Psoas muscle (tissue), 8 donors: ENCODE data around the gene PGA5. TPM values are rescaled to one million over a fixed set of nuclear protein-coding genes. Genes with fewer than 3 reads are reported as not detected.
A peak's percentile ranks its signal among the peaks of the same experiment; 100 is the strongest.
"Not testable (repeated sequence)": the region's sequence is repeated elsewhere in the genome, so short reads cannot be mapped to it uniquely, and the experiment has no call there.

Experiments
- ATAC-seq, 4 donors: fragments of 200-7000 bp; cut with Tn5 transposase; one replicate each; pipeline ENCODE4 v1.9.1; 2020; ENCODE audit warnings: moderate library complexity in 3 of 4, mild to moderate bottlenecking in 2 of 4
- DNase-seq, 2 donors: peaks; one replicate each; pipeline ENCODE4 v3.0.0-alpha.2; 2020
- H3K27ac ChIP-seq: fragments of 200-600 bp; one replicate; pipeline ENCODE4 v1.8.0; 2022
- H3K27me3 ChIP-seq, 3 donors: fragments of 200-600 bp in 1 of 3; one replicate each; pipeline versions ENCODE4 v1.6.1 to v1.8.0; 2013 to 2022; ENCODE audit warnings: low read length in 2 of 3, mild to moderate bottlenecking in 2 of 3, moderate library complexity in 1 of 3; ENCODE audit not compliant: insufficient read depth in 3 of 3
- H3K36me3 ChIP-seq, 2 donors: fragments of 200-600 bp in 1 of 2; one replicate each; pipeline versions ENCODE4 v1.6.1 to v1.8.0; 2013 to 2022; ENCODE audit warnings: low read depth in 1 of 2, mild to moderate bottlenecking in 1 of 2, moderate library complexity in 1 of 2; ENCODE audit not compliant: insufficient read depth in 1 of 2
- H3K4me1 ChIP-seq: fragments of 200-600 bp; one replicate; pipeline ENCODE4 v1.8.0; 2022
- H3K4me3 ChIP-seq: fragments of 200-600 bp; one replicate; pipeline ENCODE4 v1.8.0; 2022; ENCODE audit warnings: mild to moderate bottlenecking
- H3K9me3 ChIP-seq: fragments of 200-600 bp; one replicate; pipeline ENCODE4 v1.8.0; 2022
- WGBS, 3 donors: extraction: QIAGEN DNeasy Blood & Tissue Kit; methylation state at CpG; one replicate each; pipeline versions ENCODE4 v1.1.6 to v1.1.7; 2013; 5-methylcytosine and 5-hydroxymethylcytosine counted together
- intact Hi-C, 2 donors: fragments of 100-400 bp; cut with DNase I; formaldehyde crosslinking; loops; one replicate each; pipeline versions ENCODE4 v1.11.0 to v1.14.2; 2022
- polyA plus RNA-seq, 3 donors: library from polyadenylated mRNA; stranded (reverse); fragments of 200-250 nt; gene quantifications; one replicate each; pipeline ENCODE4 v1.2.3, GENCODE V29; 2013
- total RNA-seq, 4 donors: library from RNA; stranded (reverse); fragmentation: NEBNext Ultra II Directional in 2 of 4; extraction: Animal tissue kit (Norgen Biotek cat#: 25700) in 2 of 4; gene quantifications; one replicate each; pipeline versions ENCODE4 v1.2.1 to v1.2.4, GENCODE V29; 2021 to 2023
- TF ChIP-seq, protein P1 (sequence below): fragments of 200-600 bp; IDR thresholded peaks from one replicate; pipeline ENCODE4 v1.8.0; 2022; ENCODE audit warnings: antibody characterized with exemption
- donor health status: healthy with polysubstance abuse.
- donor health status: DM: no; HTN: no; CAD: no; lungs with moderate emphysema.
- donor health status: Bipolar disorder and iron deficiency.
- donor health status: healthy.
- donor health status: DM: yes; HTN: yes; CAD: no.
- donor health status: DM: no; HTN: no; CAD: no.
- donor health status: DM: no; HTN: no; CAD: no.
- donor health status: DM: yes; HTN: yes; CAD: no.

Gene PGA5
- total and polyA plus RNA-seq, 7 donors: 0.17 to 0.44 (median 0.30) TPM; not detected in 3

DNA sequence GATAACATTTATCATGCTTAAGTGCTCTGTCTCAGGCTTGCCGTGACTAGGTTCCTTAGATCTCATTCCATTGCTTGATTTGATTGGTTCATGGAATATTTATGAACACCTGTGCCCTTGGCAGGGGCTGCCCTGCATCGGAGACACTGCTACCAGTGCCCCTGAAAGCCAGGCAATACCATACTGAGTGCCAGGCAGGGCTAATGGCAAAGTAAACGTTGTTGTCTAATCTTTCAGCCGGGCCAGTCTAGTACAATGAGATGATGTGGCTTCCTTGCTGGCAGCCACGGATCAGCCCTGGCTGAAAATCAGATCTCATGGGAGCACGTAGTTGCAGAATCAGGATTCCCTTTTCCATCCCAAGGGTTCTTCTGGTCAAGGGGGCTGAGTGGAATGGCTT lies 42.6 kb upstream of the PGA5 start:
- Histone ChIP-seq H3K4me3 (no peak overlapping the region), H3K27me3 (peaks cover 0 to 22% (median 0%) of the 10 kb centered on the region in 3 donors), H3K4me1 (no peaks in the 10 kb centered on the region), H3K36me3 (no peaks in the 10 kb centered on the region), H3K9me3 (no peaks in the 10 kb centered on the region), H3K27ac (no peak overlapping the region)
- 39 to 48% (median 40%) methylated on average over 6 of the region's 6 CpGs for WGBS, 3 donors
- intact Hi-C loops: loop anchor here in 1 of 2 donors (10.0 kb wide), 1 partner anchor 56 kb away; no protein-coding TSS in a partner anchor
- ATAC-seq (no peak), DNase-seq (no peak)
- TF ChIP-seq, protein P1, sequence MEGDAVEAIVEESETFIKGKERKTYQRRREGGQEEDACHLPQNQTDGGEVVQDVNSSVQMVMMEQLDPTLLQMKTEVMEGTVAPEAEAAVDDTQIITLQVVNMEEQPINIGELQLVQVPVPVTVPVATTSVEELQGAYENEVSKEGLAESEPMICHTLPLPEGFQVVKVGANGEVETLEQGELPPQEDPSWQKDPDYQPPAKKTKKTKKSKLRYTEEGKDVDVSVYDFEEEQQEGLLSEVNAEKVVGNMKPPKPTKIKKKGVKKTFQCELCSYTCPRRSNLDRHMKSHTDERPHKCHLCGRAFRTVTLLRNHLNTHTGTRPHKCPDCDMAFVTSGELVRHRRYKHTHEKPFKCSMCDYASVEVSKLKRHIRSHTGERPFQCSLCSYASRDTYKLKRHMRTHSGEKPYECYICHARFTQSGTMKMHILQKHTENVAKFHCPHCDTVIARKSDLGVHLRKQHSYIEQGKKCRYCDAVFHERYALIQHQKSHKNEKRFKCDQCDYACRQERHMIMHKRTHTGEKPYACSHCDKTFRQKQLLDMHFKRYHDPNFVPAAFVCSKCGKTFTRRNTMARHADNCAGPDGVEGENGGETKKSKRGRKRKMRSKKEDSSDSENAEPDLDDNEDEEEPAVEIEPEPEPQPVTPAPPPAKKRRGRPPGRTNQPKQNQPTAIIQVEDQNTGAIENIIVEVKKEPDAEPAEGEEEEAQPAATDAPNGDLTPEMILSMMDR: no peak

- Histone ChIP-seq H3K4me1 (no peaks in the 10 kb centered on the region), H3K27me3 (peaks cover 0 to 22% (median 0%) of the 10 kb centered on the region in 3 donors), H3K36me3 (no peaks in the 10 kb centered on the region), H3K27ac (no peak overlapping the region), H3K9me3 (no peaks in the 10 kb centered on the region), H3K4me3 (no peak overlapping the region)
- DNase-seq (no peak), ATAC-seq (no peak)
- intact Hi-C loops: loop anchor here in 1 of 2 donors (10.0 kb wide), 1 partner anchor 56 kb away; no protein-coding TSS in a partner anchor
- WGBS, 3 donors: 85 to 89% (median 88%) methylated on average over 4 of the region's 4 CpGs
- TF ChIP-seq, protein P1: no peak
Measured at GRCh38 chr11:61198948-61199523, 41.9 kb upstream of the PGA5 start.

GRCh38 chr11:61201476-61201875 lies 39.5 kb upstream of the PGA5 start:
- no peak overlapping the region for H3K4me3 ChIP-seq
- no peak overlapping the region for H3K27ac ChIP-seq
- no peaks in the 10 kb centered on the region for H3K36me3 ChIP-seq
- ATAC-seq (no peak), DNase-seq (no peak)
- no peaks in the 10 kb centered on the region for H3K4me1 ChIP-seq
- 72 to 77% (median 76%) methylated on average over 14 of the region's 14 CpGs for WGBS, 3 donors
- TF ChIP-seq, protein P1: no peak
- H3K9me3 ChIP-seq: no peaks in the 10 kb centered on the region
- H3K27me3 ChIP-seq: peaks cover 0 to 12% (median 0%) of the 10 kb centered on the region in 3 donors
- intact Hi-C loops: no loop called here

DNA sequence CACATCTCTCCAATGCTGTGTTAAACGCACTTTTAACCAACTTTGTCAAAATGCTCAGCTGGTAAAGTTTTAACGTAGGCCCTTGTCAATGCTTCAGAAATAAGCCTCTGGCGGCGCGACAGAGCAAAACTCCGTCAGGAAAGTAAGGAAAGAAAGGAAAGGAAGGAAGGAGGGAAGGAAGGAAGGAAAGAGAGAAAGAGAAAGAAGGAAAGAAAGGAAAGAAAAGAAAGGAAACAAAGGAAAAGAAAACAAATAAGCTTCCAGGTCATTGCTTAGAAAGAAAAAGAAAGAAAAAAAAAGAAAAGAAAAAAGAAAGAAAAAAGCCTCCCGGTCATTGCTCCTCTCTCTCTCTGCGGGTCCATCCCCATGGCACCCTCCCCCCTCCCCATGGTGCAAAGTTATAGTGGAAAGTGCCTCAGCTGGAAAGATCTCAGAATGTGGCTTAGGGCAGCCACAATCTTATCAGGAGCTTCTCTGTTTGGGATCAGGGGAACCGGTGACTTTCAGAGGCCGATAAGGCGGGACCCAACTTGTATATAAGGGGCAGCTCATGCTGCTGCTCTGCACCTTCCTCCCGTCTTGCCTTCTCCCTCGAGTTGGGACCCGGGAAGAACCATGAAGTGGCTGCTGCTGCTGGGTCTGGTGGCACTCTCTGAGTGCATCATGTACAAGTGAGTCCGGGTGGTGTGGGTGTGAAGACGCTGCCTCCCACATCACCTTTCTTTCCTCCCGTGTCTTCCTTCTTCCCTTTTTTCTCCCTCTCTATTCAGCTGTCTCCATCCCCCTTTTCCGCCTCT lies 37.8 kb upstream of the PGA5 start, which contains the start of gene PGA3:
Gene PGA3 (plus strand): TSS at position 566 of the 797 bp plus-strand sequence. CDS start 50 bp downstream, at position 616.
- H3K4me1 ChIP-seq, ATAC-seq, H3K4me3 ChIP-seq, H3K27ac ChIP-seq, H3K36me3 ChIP-seq, intact Hi-C loops, H3K27me3 ChIP-seq, DNase-seq, H3K9me3 ChIP-seq: not testable (repeated sequence)
- 66 to 77% (median 74%) methylated on average over 17 of the region's 18 CpGs for WGBS, 3 donors

- intact Hi-C loops, H3K27ac ChIP-seq, H3K9me3 ChIP-seq, H3K4me3 ChIP-seq, H3K4me1 ChIP-seq, H3K36me3 ChIP-seq, DNase-seq, ATAC-seq, H3K27me3 ChIP-seq: not testable (repeated sequence)
- 82% methylated on average over 2 of the region's 5 CpGs; no CpG with 5 or more reads in 2 of the 3 donors for WGBS, 3 donors
Measured at GRCh38 chr11:61203873-61204272, 37.1 kb upstream of the PGA5 start.

GRCh38 chr11:61204502-61205059 lies 36.4 kb upstream of the PGA5 start:
- H3K9me3 ChIP-seq, H3K4me3 ChIP-seq, H3K36me3 ChIP-seq, H3K27ac ChIP-seq, intact Hi-C loops, H3K4me1 ChIP-seq, DNase-seq, H3K27me3 ChIP-seq: not testable (repeated sequence)
- peak in 1 of 4 donors; percentile 14 for ATAC-seq
- WGBS, 3 donors: 61 to 62% (median 61%) methylated on average over 14 of the region's 14 CpGs

- H3K4me3 ChIP-seq, intact Hi-C loops, H3K9me3 ChIP-seq, ATAC-seq, H3K36me3 ChIP-seq, H3K27ac ChIP-seq, H3K4me1 ChIP-seq, DNase-seq, H3K27me3 ChIP-seq: not testable (repeated sequence)
- no CpG with 5 or more reads among the region's 9 CpGs for WGBS, 3 donors
Measured at GRCh38 chr11:61207636-61208310, 33.2 kb upstream of the PGA5 start.

GRCh38 chr11:61210629-61211028 lies 30.3 kb upstream of the PGA5 start:
- H3K4me3 ChIP-seq, intact Hi-C loops, H3K27ac ChIP-seq, H3K4me1 ChIP-seq, DNase-seq, H3K9me3 ChIP-seq, ATAC-seq, H3K27me3 ChIP-seq, H3K36me3 ChIP-seq: not testable (repeated sequence)
- no CpG with 5 or more reads among the region's 6 CpGs for WGBS, 3 donors
